Measurements from ENCODE around the gene GSDME. TPM values are rescaled to one million over a fixed set of nuclear protein-coding genes. Genes with fewer than 3 reads are reported as not detected.

Gene GSDME
- total RNA-seq, 6 donors from 2014 or later = 3.8 to 41.9 (median 7.5) TPM

Other genes starting within 250 kb of the GSDME start
- gene PALS2, start 184.0 kb downstream of the GSDME start, total RNA-seq = 10 to 100 TPM in 4 of 6 donors, 1 to 10 TPM in 2; 8.5 to 22.0 (median 11.1) TPM
- gene OSBPL3, start 222.7 kb upstream of the GSDME start, total RNA-seq = 10 to 100 TPM; 17.5 to 55.5 (median 21.7) TPM

Data from upper lobe of left lung (tissue), 6 donors.